Measurements from ENCODE around the gene SGMS2. TPM values are rescaled to one million over a fixed set of nuclear protein-coding genes. Genes with fewer than 3 reads are reported as not detected.

SGMS2 gene
- total and polyA plus RNA-seq, 2 donors from 2014 or later = 5.3 to 67.7 TPM

- peaks cover 0 to 3% (median 0%) of the 10 kb centered on the region in 3 donors for H3K4me1 ChIP-seq (ENCODE audit: control insufficient read depth in 2 of 3, insufficient read depth in 2 of 3, low read depth in 1 of 3, low read length in 3 of 3)
- no peak for DNase-seq
- TF ChIP-seq, protein P1, sequence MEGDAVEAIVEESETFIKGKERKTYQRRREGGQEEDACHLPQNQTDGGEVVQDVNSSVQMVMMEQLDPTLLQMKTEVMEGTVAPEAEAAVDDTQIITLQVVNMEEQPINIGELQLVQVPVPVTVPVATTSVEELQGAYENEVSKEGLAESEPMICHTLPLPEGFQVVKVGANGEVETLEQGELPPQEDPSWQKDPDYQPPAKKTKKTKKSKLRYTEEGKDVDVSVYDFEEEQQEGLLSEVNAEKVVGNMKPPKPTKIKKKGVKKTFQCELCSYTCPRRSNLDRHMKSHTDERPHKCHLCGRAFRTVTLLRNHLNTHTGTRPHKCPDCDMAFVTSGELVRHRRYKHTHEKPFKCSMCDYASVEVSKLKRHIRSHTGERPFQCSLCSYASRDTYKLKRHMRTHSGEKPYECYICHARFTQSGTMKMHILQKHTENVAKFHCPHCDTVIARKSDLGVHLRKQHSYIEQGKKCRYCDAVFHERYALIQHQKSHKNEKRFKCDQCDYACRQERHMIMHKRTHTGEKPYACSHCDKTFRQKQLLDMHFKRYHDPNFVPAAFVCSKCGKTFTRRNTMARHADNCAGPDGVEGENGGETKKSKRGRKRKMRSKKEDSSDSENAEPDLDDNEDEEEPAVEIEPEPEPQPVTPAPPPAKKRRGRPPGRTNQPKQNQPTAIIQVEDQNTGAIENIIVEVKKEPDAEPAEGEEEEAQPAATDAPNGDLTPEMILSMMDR (IDR thresholded peaks at IDR 0.05; ENCODE audit: borderline replicate concordance, extremely low read depth, insufficient read depth) = no peak
- H3K27me3 ChIP-seq (ENCODE audit: control insufficient read depth, insufficient read depth, low read length) = no peaks in the 10 kb centered on the region
- H3K4me3 ChIP-seq (ENCODE audit: low read length in 3 of 3) = no peak overlapping the region
- H3K36me3 ChIP-seq (ENCODE audit: control insufficient read depth in 2 of 3, insufficient read depth in 3 of 3, low read length in 3 of 3) = no peaks in the 10 kb centered on the region
- intact Hi-C loops (cut with DNase I) = no loop called here
- H3K9ac ChIP-seq (ENCODE audit: low read length in 3 of 3) = no peak overlapping the region
- H3K9me3 ChIP-seq (ENCODE audit: control insufficient read depth in 2 of 3, insufficient read depth in 1 of 3, low read length in 3 of 3) = no peaks in the 10 kb centered on the region
- no peak overlapping the region for H3K27ac ChIP-seq (ENCODE audit: low read depth in 2 of 2, low read length in 2 of 2)
- FAIRE-seq = no peak
These were observed 66.6 kb downstream of the SGMS2 start for GRCh38 chr4:107891299-107891698.

DNA sequence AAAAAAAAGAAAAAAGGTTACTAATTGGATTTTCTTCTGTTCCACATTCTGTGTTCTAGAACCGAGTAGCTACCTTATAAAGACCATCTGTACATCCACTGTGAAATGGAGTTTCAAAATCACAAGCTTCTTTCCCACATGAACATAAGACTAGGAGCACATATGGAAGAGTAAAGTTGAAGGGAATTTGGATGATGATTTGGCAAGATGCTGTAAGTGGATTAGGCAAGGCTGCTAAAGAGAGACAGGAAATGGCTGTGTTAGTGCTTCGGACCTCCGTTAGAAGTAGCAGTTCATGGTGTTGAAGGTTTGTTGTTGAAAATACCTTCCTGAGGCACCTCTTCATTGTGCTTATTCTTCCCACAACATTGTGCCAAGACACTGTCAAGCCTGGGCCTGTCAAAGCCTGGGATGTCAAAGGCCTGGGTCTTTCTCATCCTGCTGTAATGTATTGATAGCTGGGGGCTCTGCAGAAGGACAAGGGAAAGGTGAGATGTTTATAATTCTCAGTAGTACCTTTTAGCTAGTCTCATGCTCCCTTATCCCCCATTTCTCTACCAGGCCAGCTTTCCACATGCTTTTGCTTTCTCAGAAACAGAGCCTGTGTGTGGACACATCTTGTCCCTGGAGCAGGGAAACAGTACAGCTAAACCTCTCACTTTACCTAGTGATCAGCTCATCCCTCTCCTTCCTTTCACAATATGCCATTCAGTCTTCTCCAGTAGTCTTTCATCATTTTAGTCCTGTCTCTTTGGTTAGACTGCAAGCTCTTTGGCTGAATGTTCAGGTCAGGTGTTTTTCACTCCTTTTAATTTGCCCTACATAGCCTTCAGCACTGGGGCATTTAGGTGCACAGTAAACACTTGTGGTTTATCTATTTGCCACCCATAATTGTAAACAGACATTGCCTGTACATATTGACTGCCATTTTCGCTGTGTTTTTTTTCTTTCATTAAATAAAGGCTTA, 68.7 kb downstream of the SGMS2 start:
- Histone ChIP-seq H3K9ac (ENCODE audit: low read length in 3 of 3) (no peak overlapping the region), H3K27me3 (ENCODE audit: control insufficient read depth, insufficient read depth, low read length) (no peaks in the 10 kb centered on the region), H3K27ac (ENCODE audit: low read depth in 2 of 2, low read length in 2 of 2) (no peak overlapping the region), H3K4me1 (ENCODE audit: control insufficient read depth in 2 of 3, insufficient read depth in 2 of 3, low read depth in 1 of 3, low read length in 3 of 3) (peaks cover 0 to 3% (median 0%) of the 10 kb centered on the region in 3 donors), H3K4me3 (ENCODE audit: low read length in 3 of 3) (no peak overlapping the region), H3K36me3 (ENCODE audit: control insufficient read depth in 2 of 3, insufficient read depth in 3 of 3, low read length in 3 of 3) (no peaks in the 10 kb centered on the region), H3K9me3 (ENCODE audit: control insufficient read depth in 2 of 3, insufficient read depth in 1 of 3, low read length in 3 of 3) (no peaks in the 10 kb centered on the region)
- FAIRE-seq (no peak), DNase-seq (no peak)
- intact Hi-C loops (cut with DNase I) = no loop called here
- TF ChIP-seq, protein P1 (IDR thresholded peaks at IDR 0.05; ENCODE audit: borderline replicate concordance, extremely low read depth, insufficient read depth) = no peak

DNA sequence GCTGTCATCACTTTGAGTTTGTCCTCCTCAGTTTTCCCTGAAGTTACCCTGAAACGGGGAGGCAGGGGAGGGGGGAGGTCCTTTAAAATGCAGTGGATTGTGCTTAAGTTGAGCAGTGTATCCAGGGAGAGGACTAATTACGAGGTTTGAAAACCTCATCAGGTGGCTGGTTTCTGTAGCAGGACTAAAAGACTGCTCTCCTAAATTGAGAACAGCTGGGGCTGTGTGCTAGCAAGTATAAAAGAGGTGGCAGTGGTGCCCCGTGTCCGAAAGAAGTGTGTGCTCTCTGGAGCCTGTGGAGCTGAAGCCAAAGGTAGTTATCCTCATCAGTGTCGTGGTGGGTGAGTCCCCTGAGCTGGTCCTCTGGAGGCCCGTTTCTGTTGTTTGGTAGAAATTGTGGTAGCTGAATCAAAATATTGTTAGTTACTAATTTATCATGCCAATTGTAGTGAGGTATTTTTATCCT, 69.4 kb downstream of the SGMS2 start:
- DNase-seq (no peak), FAIRE-seq (no peak)
- Histone ChIP-seq H3K4me3 (ENCODE audit: low read length in 3 of 3) (no peak overlapping the region), H3K4me1 (ENCODE audit: control insufficient read depth in 2 of 3, insufficient read depth in 2 of 3, low read depth in 1 of 3, low read length in 3 of 3) (peaks cover 0 to 3% (median 0%) of the 10 kb centered on the region in 3 donors), H3K36me3 (ENCODE audit: control insufficient read depth in 2 of 3, insufficient read depth in 3 of 3, low read length in 3 of 3) (no peaks in the 10 kb centered on the region), H3K9ac (ENCODE audit: low read length in 3 of 3) (no peak overlapping the region), H3K9me3 (ENCODE audit: control insufficient read depth in 2 of 3, insufficient read depth in 1 of 3, low read length in 3 of 3) (no peaks in the 10 kb centered on the region), H3K27me3 (ENCODE audit: control insufficient read depth, insufficient read depth, low read length) (no peaks in the 10 kb centered on the region), H3K27ac (ENCODE audit: low read depth in 2 of 2, low read length in 2 of 2) (no peak overlapping the region)
- intact Hi-C loops (cut with DNase I) = no loop called here
- TF ChIP-seq, protein P1 (IDR thresholded peaks at IDR 0.05; ENCODE audit: borderline replicate concordance, extremely low read depth, insufficient read depth) = no peak
